ENCODE data around the gene COL23A1.

COL23A1 gene

DNA sequence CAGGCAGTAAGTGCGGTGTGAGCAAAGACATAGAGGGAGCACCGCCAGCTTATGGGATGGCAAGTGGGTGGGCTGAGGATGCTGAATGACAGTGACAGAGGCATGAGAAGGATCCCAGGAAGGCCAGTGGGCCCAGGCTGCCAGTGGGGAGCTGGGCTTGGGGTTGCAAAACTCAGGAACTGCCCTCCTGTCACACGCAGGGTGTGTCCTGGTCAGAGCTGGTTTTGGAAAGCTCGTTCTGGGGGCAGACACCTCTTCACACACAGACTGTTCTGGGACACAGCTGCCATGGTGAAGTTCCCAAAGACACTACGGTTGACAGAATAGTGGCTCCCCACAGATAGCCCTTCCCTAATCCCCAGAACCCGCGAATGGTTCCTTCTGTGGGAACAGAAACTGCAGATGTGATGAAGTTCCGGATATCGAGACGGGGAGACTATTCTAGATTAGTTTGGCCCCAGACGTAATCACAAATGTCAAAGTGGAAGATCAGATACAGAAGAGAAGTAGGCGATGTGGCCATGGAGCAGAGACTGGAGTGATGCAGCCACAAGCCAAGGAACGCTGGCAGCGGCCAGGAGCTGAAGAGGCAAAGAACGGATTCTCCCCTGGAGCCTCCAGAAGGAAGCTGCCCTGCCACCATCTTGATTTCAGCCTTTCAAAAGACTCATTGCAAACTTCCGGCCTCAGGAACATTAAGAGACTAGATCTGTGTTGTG lies 159.0 kb downstream of the COL23A1 start:
- DNase-seq: no peak

GRCh38 chr5:178430186-178431062 lies 159.8 kb downstream of the COL23A1 start:
- DNase-seq: no peak

DNA sequence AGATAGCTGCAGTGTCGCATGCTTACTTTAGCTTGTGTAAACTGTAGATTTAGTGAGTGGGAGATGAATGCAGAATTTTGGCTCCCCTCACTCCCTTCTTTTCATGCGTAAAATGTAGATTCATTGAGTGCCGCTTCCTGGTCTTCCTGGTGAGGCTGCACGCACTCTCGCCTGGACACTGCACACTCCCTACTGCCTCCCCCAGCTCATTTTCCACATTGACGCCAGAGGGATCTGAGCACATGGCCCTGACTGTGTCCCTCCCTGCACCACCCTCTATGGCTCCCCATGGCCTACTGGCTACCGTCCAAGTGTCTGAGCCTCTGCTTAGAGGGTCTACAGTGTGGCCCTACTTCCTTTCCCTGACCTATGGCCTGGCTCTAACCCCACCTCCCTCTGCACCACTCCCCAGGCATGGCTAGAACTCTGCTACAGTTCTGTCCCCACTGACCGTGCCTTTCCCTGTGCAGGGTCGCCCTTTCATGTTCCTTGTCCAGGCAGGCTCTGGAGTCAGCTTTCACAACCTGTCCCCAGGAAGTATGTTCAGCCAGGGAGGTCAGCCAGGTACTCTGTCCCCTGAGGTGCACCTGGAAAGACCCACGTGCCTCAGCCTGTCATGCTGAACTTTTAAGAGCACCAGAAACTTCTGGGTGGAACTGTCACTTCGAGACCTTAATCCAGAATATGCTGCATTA lies 160.6 kb downstream of the COL23A1 start:
- no peak for DNase-seq

- no peak for DNase-seq
These were observed 161.1 kb downstream of the COL23A1 start for GRCh38 chr5:178429156-178429468.

GRCh38 chr5:178428341-178429155 lies 161.6 kb downstream of the COL23A1 start:
- no peak for DNase-seq

DNA sequence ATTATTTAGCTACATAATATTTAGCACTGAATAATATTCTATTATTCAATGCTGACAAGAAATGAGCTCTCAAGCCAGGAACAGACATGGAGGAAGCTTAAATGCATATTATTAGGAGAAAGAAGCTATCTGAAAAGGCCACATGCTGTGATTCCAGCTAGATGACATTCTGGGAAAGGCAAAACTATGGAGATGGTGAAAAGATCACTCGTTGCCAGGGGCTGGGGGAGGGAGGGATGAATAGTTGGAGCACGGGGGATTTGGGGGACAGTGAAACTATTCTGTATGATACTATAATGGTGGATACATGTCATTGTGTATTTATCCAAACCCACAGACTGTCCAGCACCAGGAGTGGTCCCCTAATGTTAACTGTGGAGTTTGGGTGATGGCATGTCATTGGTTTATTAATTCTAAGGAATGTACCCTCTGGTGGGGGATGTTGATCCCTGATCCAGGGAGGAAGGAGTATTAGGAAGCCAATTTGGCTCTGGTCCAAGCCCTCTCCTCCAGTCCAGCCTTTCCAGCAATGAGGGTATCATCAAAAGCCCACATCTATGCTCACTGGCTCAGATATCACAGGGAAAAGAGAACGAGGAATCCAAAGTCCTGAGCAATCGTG lies 162.5 kb downstream of the COL23A1 start:
- peak; percentile 48 for DNase-seq

- DNase-seq: no peak
These were observed 163.7 kb downstream of the COL23A1 start for GRCh38 chr5:178426326-178427130.

- no peak for DNase-seq
These were observed 164.5 kb downstream of the COL23A1 start for GRCh38 chr5:178425621-178426068.

- DNase-seq: no peak
These were observed 165.4 kb downstream of the COL23A1 start for GRCh38 chr5:178424810-178425177.

GRCh38 chr5:178423901-178424809 lies 166.0 kb downstream of the COL23A1 start:
- no peak for DNase-seq

DNA sequence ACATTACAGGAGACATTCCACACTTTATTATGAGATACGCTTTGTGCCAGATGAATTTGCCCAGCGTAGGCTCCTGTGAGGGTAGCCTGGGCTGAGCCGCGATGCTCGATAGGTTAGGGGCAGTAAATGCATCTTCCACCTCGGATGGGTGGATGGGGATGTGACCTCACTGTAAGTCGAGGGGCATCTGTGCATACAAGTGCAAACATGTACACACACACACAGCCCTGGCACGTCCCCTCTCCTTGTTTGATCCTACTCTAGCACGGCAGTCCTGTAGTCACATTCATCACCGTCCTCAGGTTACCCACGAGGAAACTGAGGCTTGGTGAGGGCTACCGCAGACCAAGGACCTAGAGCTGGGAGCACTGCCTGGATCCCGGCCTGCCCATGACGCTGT lies 166.8 kb downstream of the COL23A1 start:
- no peak for DNase-seq

DNA sequence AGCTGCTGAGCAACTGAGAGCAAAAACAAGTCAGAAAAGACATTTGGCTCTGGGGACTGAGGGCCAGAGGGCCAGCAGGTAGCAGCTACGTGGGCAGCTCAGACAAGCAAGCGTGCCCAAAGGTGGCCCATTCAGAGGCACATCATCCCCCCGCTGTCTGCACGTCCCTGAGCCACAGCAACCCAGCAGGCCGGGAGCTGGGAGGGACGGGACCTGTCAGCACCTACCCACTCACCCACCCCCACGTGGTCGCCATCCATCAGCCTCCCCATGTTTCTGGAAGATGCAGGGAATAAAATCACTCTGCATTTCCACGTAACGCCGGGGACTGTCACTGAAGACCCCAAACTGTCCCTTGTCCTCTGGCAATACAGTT lies 167.8 kb downstream of the COL23A1 start:
- DNase-seq: no peak

- no peak for DNase-seq
These were observed 168.3 kb downstream of the COL23A1 start for GRCh38 chr5:178421699-178422399.

GRCh38 chr5:178421128-178421527 lies 169.1 kb downstream of the COL23A1 start:
- no peak for DNase-seq

DNA sequence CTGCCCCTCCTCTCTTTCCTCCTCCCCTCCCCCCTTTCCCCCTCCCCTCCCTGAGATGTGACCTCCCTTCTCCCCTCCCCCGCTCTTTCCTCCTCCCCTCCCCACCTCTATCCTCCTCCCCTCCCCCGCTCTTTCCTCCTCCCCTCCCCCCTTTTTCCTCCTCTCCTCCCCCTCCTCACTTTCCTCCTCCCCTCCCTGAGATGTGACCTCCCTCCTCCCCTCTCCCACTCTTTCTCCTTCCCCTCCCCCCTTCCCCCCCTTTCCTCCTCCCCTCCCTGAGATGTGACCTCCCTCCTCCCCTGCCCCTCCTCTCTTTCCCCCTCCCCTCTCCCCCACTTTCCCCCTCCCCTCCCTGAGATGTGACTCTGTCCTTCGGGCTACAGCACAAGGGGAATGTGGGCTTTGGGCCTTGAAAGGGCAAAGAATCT lies 169.8 kb downstream of the COL23A1 start:
- peak; percentile 33 for DNase-seq

DNA sequence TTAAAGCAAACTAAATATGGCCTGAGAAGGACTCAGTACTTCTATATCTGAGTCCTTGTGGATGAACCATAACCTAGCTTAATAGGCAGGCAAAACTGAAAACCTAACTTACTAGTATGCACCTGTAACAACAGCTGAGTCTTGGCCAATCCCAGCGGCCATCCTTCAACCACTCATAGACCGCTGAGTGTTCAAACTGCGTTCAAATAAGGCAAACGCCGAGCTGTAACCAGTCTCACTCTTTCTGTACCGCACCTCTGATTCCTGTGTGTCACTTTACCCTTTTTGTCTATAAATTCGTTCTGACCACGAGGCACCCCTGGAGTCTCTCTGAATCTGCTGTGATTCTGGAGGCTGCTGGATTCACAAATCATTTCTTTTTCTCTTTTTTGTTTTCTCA lies 170.5 kb downstream of the COL23A1 start:
- no peak for DNase-seq

GRCh38 chr5:178419196-178419595 lies 171.0 kb downstream of the COL23A1 start:
- DNase-seq: no peak

DNA sequence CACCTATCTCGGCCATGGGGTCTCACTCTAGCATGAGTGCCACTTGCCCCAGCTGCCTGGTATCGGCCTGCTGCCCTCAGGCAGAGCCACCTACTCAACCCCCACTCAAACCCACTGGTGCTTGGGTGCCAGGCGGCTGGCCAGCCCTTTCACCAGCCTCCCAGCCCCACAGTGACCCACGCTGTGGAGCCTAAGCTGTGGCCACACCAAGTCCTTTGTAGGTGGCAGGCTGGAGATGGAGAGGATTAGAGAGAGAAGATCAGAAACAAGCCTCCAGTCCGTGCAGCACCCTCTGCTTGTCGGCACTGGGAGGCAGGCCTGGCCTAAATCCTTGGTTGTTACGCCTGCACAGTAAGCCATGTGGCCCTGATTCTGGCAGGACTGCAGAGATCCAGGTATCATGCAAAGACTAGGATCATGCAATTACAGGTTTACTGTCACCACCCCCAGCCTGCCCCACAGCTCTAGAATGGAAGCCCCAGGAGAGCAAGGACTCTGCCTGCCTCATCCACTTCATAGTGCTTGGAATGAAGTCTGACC lies 171.7 kb downstream of the COL23A1 start:
- peak; percentile 14 for DNase-seq

- no peak for DNase-seq
These were observed 172.2 kb downstream of the COL23A1 start for GRCh38 chr5:178418031-178418430.

All from NCI-H82 (cell line).